ENCODE data around the gene CTNND2.
A peak's percentile ranks its signal among the peaks of the same experiment; 100 is the strongest.

The CTNND2 gene

GRCh38 chr5:11298877-11299276 lies 605.4 kb downstream of the CTNND2 start:
- no peak overlapping the region for H3K27ac ChIP-seq
- DNase-seq (ENCODE audit: low read depth, low spot score): no peak

DNA sequence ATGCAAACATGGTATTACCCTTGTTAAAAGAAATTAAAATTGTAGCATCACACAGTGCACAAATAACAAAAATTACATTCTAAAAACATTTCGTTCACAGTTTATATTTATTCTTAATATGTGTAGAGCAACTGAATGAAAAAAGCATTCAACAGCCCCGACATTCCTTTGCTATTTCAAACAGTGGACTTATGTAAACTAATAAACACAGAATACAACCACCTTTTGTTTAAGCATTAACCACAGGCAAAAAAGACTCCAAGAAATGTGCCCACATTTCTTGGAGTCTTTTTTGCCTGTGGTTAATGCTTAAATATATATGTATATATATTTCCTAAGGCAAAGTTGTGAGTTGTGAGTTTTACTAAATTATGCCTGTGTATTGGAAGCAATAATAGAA lies 610.7 kb downstream of the CTNND2 start:
- no peak overlapping the region for H3K27ac ChIP-seq
- DNase-seq (ENCODE audit: low read depth, low spot score): no peak

DNA sequence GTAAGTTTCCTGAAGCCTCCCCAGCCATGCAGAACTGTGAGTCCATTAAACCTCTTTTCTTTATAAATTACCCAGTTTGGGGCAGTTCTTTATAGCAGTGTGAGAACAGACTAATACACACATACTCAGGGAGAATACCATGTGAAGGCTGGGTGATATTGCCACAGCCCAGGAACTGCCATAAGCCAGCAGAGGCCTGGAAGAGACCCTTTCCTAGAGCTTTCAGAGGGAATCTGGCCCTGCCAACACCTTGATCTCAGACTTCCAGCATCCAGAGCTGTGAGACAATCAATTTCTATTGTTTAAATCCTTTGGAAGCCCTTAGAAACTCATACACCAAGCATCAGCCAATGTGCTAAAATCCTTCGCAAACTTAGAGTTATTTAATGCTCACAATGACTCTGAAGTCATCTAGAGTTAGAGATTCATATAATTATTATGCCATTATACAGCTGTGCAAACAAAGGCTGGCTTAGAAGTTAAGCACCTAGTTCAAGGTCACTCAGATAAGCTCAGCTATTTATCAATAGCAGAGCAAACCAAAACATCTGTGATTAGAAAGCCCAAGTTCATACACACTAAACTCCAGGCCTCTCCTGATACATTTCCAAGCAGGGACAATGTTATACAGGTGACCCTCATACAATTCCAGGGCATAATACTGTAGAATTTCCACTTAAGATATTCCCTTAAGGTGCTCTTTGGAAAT lies 611.4 kb downstream of the CTNND2 start:
- no peak overlapping the region for H3K27ac ChIP-seq
- no peak for DNase-seq (ENCODE audit: low read depth, low spot score)

DNA sequence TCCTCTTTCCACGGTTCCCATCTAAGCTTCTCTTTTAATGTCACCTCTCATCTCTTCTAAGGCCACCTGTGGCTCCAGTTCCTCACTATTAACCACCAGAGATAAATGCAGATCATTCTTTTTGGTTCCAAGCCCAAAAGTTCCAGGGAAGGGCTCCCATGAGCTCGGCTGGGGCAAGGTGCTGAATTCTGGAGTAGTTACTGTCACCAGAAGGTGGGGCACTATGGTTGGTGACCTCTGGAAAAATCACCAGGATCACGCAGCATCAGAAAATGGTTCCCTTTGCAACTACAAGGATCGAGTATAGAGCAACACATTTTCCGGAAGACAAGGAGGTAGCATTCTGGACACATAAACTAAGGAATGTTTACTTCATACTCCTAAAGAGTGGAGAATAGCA lies 614.5 kb downstream of the CTNND2 start:
- no peak overlapping the region for H3K27ac ChIP-seq
- DNase-seq (ENCODE audit: low read depth, low spot score): no peak

DNA sequence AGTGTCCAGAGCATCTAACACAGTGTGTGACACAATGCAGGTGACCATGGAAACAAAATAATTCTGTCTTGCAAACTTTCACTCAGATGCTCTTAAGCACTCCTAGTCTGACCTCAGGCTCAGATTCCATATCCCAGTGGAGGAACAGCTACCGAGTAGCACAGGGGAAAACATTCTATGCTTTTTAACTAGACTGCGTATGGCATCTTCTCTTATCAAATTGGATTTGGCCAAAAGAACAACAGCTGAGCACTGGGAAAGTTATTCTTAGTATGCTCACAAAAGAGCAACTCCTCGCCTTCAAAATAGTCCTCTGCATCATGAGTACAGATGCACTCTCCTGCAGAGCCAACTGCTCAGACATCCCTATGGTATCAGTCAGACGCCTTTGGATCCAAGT lies 615.0 kb downstream of the CTNND2 start:
- DNase-seq (ENCODE audit: low read depth, low spot score): no peak
- no peak overlapping the region for H3K27ac ChIP-seq

GRCh38 chr5:11281842-11282241 lies 622.4 kb downstream of the CTNND2 start:
- DNase-seq (ENCODE audit: low read depth, low spot score): no peak
- H3K27ac ChIP-seq: no peak overlapping the region

DNA sequence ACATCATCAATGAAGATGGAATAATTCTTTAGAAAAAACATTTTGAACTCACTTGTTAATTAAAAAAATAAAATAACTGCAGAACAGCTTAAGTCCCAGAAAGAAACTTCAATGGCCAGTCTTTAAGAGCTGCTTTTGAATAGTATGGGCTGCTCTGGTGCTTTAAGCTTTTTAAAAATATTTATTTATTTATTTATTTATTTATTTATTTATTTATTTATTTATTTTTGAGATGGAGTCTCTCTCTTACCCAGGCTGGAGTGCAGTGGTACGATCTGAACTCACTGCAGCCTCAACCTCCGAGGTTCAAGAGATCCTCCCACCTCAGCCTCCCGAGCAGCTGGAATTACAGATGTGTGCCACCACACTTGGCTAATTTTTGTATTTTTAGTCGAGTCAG lies 626.9 kb downstream of the CTNND2 start:
- H3K27ac ChIP-seq: no peak overlapping the region
- DNase-seq (ENCODE audit: low read depth, low spot score): no peak

- no peak overlapping the region for H3K27ac ChIP-seq
- DNase-seq (ENCODE audit: low read depth, low spot score): no peak
Observed at GRCh38 chr5:11273180-11273903, 630.9 kb downstream of the CTNND2 start.

DNA sequence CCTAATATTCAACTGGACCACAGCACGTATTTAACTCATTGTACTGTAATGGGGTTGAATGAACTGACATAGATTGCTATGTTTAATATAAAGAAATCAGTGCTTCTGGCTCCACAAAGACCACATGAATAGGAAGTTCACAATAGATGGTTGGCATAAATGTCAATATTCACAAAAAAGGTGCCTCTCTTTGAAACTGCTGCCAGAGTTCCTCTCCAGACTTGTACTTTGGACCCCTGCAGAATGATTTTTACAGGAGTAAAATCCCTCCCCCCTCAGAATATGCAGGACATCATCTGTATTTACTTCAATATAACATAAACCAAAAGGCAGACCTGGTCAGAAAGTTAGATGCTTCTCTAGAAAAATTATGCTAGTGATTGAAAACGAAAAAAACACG lies 634.7 kb downstream of the CTNND2 start:
- no peak overlapping the region for H3K27ac ChIP-seq
- no peak for DNase-seq (ENCODE audit: low read depth, low spot score)

GRCh38 chr5:11268891-11269290 lies 635.4 kb downstream of the CTNND2 start:
- H3K27ac ChIP-seq: no peak overlapping the region
- DNase-seq (ENCODE audit: low read depth, low spot score): no peak

GRCh38 chr5:11266331-11266730 lies 637.9 kb downstream of the CTNND2 start:
- no peak for DNase-seq (ENCODE audit: low read depth, low spot score)

GRCh38 chr5:11261241-11261640 lies 643.0 kb downstream of the CTNND2 start:
- DNase-seq (ENCODE audit: low read depth, low spot score): no peak
- H3K27ac ChIP-seq: no peak overlapping the region

More at GRCh38 chr5:11266331-11266730, 637.9 kb downstream of the CTNND2 start:
- no peak overlapping the region for H3K27ac ChIP-seq

- no peak overlapping the region for H3K27ac ChIP-seq
- no peak for DNase-seq (ENCODE audit: low read depth, low spot score)
Observed at GRCh38 chr5:11258001-11258400, 646.2 kb downstream of the CTNND2 start.

GRCh38 chr5:11252523-11252922 lies 651.7 kb downstream of the CTNND2 start:
- DNase-seq (ENCODE audit: low read depth, low spot score): no peak
- peak overlapping the region; percentile 51 for H3K27ac ChIP-seq

DNA sequence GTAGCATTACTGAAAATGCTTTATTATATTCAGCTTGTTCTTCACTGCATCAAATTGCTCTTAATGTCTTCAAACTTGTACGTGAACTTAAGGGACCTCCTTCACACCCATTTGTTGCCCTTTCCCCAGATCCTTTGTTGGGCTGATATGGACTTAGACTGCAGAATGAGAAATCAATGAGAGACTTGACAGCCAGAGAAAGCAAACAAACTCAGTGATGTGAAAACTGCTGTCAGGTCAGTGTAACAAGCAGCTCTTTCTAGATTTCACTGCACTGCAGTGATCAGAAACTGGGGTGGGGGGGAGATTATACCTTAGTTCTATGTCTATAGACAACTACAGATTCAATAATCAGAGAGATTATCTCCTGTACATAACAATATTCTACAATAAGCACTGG lies 652.2 kb downstream of the CTNND2 start:
- no peak for DNase-seq (ENCODE audit: low read depth, low spot score)

DNA sequence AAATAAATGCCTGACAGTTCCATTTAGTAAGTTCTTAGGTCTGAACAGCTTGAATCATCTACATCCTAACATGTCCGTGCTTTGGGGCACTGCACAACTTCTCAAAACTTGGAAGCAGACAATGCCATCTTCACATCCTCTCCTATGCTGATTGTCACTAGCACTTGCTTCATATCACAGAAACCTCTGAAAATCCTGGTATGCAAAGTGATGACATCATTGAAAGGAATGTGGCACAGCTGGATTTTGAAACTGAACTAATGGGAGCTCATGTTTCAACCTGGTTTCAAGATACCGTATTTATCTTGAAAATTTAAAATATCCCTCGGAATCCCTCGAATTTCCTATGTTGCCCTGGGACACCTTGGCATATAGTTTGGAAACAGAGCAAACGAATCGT lies 653.0 kb downstream of the CTNND2 start:
- DNase-seq (ENCODE audit: low read depth, low spot score): peak; percentile 22
- peak overlapping the region; percentile 51 for H3K27ac ChIP-seq

More for the DNA sequence above, 652.2 kb downstream of the CTNND2 start:
- peak overlapping the region; percentile 51 for H3K27ac ChIP-seq

- no peak for DNase-seq (ENCODE audit: low read depth, low spot score)
- H3K27ac ChIP-seq: no peak overlapping the region
Observed at GRCh38 chr5:11248966-11249365, 655.3 kb downstream of the CTNND2 start.

DNA sequence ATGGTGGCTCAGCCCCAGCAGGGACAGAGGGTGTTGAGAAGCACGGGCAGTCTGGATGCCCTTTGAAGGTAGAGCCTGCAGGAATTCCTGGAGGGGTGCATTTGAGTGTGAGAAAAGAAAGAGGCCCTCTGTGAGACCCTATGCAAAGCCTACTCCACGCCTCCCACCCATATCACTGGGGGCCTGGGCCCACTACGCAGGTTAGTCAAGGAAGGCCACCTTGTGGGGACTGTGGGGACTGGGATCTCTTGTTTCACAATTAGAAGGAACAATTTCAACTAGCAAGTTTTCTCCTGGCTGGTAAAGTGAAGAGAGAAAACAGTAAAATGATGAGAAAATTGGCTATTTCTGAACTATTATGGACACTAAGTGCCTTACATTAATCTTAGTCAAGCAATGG lies 657.0 kb downstream of the CTNND2 start:
- no peak for DNase-seq (ENCODE audit: low read depth, low spot score)

DNA sequence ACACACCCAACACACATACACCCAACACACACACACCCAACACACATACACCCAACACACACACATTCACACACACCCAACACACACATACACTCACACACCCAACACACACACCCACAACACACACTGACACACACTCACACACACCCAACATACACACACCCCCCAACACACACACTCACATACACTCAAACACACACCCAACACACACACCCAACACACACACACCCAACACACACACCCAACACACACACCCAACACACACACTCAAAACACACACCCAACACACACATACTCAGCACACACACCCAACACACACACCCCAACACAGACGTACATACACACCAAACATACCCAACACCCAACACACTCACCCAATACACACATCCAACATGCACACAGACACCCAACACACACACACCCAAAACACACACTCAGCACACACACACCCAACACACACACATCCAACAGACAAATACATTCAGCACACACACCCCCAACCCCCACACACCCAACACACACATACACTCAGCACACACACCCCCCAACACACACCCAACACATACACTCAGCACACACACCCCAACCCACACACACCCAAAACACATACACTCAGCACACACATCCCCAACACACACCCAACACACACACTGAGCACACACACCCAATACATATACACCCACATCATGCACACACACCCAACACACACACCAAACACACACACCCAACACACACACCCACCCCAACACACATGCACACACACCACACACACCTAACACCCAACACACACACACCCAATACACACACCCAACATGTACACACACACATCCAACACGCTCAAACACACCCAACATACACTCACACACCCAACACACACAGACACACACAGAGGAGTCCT lies 663.7 kb downstream of the CTNND2 start:
- H3K27ac ChIP-seq: no peak overlapping the region
- DNase-seq (ENCODE audit: low read depth, low spot score): no peak

More for the DNA sequence above, 657.0 kb downstream of the CTNND2 start:
- no peak overlapping the region for H3K27ac ChIP-seq

DNA sequence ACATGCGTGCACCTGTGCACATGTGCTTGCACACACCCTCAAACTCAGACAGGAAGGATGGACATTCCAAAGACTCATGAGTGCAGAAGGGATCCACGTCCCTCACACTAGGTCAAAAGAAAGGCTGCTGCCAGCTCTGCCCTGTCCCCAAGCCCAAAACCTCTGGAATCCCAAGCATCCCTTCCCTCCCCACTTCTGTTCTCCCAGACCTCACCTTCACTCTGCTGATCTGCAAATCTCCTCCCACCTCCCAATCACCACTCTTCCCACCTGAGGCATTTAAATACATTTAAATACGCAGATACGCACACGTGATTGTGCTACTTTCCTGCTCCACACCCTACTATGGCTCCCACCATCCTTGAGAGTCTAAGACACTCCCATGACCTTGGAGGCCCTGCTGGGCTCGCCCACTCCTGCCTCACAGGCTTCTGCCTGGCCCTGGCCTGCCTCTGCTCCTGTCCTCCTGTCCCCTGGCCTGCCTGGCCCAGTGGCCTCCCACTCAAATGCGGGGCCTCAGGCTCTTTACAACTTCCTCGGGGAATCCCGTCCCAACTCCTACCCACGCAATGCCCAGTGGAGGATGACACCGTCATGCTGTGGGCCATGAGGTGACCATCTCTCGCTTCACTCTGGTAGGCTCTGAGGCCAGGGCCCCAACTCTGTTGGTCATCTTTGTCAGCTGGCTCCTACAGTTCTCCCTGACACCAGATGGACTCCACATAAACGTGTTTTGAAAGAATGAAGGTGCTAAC lies 664.8 kb downstream of the CTNND2 start:
- no peak for DNase-seq (ENCODE audit: low read depth, low spot score)
- H3K27ac ChIP-seq: no peak overlapping the region

Data from epithelial cell of prostate (primary cell).